Suppressor macrophage (primary cell): Measurements from ENCODE around the gene GRM2.

Experiments used
- DNase-seq, 4 experiments: peaks; one replicate each; pipeline ENCODE4 v3.0.0-alpha.2; 2020 to 2022
- total RNA-seq, 17 experiments: gene quantifications; one replicate each; lab custom pipeline; 2026; ENCODE audit warnings: mixed read lengths in 6 of 17, inconsistent platforms in 3 of 17; lab: John Stamatoyannopoulos, UW

Gene GRM2
- total RNA-seq = 0 to 4.3 (median 0.06) reads per million in 17 experiments

DNA sequence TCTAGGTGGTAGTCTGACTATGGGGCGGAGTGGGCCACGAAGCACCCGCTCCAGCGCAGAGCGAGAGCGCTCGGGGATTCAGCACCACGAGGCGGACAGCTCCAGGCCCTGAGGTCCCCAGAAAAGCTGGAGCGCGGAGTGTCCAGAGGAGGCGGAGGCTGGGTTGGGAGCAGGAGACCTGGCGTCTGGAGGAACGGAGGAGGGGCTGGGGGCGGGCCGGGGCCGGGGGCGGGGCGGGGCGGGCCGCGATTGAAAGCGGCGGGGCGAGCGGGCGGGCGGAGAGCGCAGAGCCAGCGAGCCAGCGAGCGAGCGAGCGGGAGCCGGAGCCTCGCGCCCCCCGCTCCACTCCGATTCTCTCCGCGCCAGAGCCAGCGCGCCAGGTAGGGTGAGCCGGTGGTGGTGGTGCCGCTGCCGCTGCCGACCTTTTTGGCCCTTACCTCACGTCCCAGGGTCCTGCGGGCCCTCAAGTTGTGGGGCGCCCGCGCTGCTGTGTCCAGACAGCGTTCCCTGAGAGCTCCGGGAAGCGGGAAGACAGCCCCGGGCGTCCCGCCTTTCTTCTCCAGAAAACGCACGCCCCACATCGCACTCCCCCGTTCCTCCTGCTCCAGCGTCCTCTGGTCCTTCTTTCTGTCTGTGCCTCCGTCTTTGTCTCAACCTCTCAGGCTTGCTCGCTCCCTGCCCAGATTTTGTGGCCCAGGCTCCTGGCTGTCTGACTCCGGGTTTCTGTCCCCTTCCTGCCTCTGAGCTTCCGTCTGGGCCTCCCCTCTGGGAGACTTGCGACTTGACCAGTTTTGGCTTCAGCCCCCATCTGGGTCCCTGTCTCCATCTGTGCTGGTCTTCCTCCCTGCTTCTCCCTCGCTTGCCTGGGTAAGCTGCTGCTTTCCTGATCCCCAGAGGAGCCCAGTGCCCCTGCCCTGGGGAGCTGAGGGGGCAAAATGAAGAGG lies at the start of gene GRM2:
Gene GRM2, plus strand, starts transcription at position 281 of the 944 bp plus-strand sequence. CDS start 1,916 bp downstream, outside the sequence.
- DNase-seq = peak; percentile 24 to 70 (median 44)

DNA sequence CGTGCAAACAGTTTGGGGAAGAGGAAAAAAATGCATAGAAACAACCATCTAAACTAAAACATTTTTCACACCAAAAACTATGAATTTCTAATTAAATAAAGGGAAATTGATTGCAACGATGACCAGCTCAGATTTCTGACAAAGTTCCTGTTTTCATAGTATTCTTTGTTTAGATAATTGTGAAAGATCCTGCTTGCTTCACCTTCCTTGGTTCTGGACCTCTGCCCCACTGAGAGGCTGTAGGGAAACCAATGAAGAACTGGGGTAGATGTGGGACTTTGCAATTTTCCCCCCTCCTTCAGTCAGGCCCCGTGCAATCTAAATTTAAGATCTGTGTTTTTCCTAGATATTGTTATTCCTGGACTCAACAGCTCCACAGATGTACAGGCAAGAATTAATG lies 49.6 kb upstream of the GRM2 start:
- peak; percentile 23 to 73 (median 65) for DNase-seq

DNA sequence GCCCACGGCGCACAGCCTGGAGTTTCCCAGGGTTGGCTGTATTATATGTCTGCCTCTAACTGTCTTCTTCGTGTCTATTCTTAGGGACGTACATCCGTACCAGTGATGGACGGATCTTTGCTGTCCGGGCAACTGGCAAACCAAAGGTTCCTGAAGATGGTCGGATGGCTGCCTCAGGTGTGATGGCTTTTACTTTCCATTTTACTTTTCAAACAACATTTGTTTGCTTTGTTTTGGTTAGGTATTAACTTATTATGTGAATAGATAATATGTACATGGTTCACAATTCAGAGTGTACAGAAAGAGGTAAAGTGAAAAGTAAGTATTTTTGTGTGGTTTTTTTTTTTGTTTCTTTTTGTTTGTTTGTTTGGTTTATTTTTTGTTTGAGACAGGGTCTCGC lies 46.9 kb upstream of the GRM2 start:
- no peak for DNase-seq

DNA sequence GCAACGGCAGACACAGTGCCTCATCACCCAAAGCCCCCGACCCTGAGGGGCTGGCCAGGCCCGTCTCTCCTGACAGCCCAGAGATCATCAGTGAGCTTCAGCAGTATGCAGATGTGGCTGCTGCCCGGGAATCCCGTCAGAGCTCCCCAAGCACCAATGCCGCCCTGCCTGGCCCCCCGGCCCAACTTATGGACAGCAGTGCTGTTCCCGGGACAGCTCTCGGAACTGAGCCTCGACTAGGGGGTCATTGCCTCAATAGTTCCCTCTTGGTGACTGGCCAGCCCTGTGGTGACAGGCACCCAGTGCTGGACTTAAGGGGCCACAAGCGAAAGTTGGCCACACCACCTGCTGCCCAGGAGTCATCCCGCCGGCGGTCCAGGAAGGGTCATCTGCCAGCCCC lies 44.4 kb upstream of the GRM2 start:
- DNase-seq = no peak

DNA sequence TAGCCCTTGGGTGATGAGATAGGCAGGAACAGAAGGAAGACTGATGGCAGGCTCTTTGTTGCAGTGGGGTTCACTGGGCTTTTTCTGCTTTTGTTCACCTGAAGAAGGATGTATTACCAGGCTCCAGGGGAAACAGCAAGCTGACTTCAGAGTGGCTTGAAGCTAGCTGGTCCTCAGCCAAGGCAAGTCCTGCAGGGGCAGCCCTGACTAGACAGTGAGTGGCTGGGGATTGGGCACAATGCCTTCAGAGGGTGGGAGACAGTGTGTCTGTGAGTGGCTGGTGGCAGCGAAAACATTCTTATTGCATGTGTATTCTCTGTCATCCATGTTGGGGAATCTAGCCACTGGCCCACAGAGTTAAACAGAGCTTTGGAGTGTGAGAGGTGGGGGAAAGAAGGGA lies 38.1 kb upstream of the GRM2 start:
- no peak for DNase-seq

DNA sequence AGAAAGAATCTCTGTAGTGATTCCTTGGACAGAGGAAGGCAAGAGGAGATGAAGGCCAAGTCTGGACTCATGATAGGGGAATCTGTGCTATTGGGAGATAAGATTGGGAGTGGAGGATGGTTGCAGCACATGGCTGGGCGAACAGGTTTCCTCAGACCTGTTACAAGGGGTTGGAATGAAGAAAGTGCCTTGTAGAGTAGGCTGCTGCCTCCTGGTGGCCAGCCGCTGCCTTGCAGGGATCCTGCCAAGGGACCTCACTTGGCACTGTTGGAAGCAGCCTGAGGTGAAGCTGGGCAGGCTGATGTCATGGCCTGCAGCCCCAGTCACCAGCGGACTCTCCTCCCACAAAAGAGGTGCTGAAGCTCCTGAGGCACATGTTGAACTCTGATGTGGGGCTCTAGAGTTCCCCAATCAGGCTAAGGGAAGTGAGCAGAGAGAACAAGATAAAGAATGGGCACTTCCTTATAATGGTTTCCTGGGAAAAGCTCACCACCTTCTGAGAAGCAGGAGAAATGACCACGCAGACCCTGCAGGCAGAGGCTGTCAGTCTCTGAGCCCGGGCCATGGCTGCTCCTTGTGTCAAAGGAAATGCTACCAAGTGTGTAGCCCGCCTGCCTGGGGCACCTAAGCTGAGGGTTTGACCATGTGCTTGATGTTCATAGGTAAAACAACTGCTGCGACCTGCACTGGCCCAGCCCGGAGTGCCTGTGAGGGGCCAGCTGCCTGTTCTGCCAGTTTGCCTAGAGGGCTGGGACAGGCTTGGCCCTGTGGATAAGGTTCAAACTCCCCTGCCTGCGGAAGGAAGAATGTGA lies 37.4 kb upstream of the GRM2 start:
- DNase-seq = peak; percentile 88 to 93 (median 90)

DNA sequence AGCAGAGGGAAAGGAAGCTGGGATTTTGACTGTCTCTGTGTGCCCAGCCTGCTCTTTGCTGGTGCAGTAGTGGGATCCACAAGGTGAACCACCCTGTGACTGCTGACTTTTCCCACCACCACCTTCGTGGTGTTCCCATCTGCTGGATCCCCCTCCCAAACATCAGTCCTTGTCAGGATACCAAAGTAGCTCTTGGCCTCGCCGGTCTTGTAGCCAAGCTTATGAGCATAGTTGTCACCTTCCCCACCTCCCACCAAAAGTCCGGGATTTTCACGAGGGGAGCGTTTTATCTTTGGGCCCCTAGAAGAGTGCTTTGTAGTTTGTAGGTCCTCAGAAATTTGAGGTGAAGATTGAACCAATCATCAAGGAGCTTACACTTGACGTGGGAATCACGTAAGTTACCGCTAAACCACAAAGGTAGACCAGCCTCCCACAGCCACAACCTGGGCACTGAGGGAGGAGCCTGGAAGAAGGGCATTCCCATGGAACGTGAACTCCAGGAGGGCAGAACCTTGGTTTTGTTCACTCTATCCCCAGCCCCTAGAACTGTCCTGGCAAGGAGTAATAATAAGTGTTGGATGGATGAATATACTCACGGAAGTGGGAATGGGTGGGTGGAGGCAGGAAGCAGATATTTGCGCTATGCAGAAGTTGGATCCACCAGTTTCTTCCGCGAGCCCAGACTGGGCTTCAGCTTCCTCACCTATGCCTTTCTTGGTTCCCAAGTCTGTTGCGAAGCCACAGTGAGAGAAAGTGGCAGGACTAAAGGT lies 36.6 kb upstream of the GRM2 start:
- DNase-seq = peak; percentile 21 to 61 (median 55)

DNA sequence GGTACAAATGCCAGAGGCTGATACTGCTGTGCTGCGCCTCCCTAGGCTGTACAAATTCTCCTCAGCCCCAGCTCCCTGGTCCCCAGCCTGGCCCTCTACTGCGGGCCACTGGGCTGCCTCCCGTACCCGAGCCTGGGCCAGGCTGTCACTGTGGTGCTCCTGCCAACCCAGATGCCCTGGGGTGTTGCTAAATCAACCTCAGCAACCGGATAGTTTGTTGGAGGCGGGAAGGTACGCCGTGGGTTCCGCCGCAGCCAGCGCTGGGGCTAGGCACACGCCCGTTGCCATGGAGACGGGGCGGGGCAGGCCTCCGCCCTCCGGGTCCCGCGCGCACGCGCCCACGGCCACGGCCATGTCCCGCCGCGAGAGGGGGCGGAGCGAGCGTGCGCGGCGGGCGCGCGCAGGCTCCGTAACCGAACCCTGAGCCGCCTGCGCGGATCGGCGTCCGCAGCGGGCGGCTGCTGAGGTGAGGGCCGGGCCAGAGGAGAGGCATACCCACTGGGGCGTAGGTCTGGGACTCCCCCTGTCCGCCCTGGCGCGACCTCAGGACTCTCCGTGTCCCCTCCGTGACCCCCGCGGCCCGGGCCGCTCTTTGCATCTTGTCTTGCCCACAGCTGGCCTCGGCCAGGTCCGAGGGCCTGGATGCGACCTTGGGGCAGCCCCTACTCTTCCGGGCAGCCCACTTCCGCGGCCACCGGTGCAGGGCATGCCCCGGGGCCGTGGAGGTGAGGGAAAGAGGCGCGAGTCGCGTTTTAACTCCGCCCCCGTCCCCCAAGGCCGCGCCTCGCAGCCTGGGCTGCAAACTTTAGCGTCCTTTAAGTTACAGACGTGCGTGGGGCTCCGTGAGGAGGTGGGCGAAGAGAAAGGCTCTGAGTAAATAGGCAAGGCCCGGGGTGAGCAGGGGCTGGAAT lies 35.8 kb upstream of the GRM2 start, which contains the start of gene TEX264:
Gene TEX264, plus strand, starts transcription at position 430 of the 911 bp plus-strand sequence. CDS start 3,053 bp downstream, outside the sequence.
- peak; percentile 94 to 100 (median 98) for DNase-seq

DNA sequence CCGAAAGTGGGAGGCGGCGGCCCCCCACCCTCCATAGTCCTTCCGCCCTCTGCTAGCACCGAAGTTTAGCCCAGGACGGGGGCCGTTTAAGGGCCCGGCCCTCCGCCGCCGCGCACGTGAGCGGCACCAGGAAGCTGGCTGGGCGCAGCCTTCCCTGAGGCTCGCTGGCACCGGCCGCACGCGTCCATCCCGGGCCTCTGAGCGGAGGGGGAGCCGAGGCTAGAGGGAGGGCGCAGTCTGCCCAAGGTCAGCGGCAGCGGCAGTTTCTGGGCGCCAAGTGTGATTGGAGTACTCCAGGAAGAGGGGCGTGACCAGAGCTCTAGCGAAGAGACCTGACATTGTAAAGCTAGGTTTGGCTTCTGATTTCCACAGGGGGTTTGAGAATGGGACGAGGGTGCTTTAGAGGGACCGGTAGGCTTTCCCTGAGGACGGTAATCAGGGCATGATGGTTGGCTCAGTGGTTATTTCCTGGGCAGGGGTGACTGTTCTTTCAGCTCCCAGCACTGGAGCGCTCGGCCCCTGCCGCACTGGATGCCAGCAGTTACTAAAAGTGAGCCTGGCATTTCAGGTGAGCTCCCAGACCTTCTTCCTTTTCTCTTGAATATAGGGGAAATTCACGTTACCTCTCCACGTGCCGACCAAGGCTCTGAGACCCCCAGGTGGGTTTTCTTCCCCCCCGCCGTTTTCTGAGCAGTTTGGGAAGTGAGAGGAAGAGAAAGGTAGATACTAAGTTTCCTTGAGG lies 35.0 kb upstream of the GRM2 start:
- peak; percentile 78 to 89 (median 82) for DNase-seq

DNA sequence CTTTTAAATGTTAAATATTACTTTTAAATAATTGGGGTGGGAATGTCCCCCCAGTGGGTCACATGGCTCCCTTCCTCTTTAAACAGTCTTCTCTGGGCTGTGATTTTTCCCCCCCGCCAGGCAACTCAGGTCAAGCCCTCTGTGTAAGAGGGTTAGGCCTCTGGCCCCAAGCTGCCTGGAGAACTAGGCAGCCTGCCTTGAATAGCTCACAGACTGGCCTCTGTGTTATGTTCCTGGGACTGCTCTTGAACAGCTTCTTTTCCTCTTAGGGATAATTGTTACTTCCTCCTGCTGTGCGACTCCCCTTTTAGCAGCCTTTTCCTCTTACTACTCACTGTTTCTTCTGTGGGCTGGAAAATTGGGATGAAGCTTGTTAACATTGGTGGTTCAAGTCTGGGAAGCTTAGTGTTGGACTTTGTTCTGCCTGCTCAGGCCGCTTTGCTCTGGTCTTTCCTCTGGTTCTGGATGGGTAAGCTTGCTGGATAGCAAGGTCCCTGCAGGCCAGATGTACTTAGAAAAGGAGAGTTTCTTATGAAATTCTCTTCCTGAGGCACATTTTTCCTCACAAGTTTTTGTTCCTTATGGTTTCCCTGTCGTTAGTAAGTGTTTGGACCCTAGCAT lies 33.6 kb upstream of the GRM2 start:
- peak; percentile 19 to 44 (median 36) for DNase-seq

DNA sequence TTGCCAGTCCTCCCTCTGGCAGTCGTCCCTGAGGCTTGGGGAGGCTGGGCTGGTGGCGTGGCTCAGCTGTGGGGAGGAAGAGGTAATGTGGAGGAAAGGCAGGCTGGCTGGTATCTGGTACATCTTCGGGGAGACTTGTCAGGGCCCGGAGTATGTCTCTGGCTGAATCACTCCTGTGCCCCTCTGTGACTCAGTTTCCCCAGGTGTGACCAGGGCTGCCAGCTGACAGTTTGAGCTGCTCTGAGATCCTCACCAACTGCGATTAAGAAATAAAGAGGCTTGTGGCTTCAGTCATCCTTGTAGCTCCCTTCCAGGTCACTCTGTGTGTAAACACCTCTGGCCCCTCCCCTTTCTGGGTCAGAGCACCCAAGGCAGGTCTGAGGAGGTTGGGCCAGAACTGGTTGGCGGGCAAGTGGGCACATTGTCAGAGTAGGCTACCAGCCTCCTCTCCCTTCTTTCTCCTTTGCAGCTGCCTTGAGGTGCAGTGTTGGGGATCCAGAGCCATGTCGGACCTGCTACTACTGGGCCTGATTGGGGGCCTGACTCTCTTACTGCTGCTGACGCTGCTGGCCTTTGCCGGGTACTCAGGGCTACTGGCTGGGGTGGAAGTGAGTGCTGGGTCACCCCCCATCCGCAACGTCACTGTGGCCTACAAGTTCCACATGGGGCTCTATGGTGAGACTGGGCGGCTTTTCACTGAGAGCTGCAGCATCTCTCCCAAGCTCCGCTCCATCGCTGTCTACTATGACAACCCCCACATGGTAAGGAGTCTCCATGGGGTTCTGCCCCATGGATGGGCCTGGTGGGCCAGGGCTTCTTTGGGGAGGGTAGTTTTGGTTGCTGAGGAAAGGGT lies 32.8 kb upstream of the GRM2 start:
- no peak for DNase-seq

DNA sequence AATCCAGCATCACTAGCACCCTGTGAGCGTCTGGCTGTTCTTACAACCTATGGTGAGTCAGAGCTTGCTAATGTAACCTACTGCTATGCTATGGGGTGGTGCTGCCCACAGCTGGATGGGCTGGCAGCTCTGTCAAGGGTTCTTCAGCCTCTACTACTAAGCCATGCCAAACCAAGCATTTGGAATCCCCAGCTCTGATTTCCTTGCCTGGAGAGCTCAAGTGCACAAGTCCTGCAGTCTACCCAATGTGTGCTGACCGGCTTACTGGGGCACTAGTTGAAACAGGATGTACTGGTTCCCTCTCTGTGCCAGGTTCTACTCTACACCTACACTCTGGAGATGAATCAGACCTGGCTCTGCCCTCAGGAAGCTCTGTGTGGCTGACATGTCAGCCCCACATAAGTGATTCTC lies 31.7 kb upstream of the GRM2 start:
- no peak for DNase-seq

DNA sequence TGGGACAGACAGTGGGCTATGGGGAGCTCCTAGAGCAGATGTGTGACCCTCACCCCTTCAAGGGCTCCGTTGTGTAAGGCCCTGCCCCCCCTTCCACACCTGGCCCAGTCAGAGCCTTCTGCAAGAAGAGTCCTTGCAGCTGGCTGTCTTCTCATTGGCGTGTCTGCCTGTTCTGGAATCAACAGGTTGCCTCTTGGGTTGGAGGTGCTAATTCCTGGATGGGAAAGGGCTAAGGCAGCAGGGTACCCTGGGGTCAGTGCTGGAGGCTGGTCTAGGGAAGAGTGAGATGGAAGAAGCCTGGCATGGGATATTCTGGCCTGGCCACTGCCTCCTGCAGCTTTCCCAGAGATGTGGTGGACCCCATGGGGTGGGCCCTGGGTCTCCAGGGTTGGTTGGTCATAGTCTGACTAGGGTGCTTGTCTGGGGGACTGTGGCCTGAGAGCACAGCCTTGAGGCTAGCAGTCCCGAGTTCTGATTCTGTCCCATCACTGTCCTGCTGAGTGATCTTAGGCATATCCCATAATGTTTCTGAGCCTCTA lies 30.7 kb upstream of the GRM2 start:
- no peak for DNase-seq

DNA sequence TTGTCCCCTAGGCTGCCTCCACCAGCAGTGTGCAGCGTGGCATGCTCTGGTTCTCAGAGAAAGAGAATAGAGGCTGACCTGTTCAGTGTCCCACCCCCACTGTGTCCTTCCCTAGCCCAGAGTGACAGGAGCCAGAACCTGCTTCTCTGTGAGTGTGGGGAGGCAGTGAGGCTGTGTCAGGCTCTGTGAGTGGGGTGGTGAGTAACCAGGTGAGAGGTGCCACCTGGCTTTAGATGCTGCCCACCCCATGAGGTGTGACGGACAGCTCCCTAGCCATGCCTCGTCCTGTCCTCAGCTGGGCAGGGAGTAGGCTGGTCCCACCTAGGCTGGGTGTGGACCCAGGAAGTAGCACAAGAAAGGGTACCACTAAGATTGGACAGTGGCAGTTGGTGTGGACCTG lies 29.5 kb upstream of the GRM2 start:
- DNase-seq = no peak

DNA sequence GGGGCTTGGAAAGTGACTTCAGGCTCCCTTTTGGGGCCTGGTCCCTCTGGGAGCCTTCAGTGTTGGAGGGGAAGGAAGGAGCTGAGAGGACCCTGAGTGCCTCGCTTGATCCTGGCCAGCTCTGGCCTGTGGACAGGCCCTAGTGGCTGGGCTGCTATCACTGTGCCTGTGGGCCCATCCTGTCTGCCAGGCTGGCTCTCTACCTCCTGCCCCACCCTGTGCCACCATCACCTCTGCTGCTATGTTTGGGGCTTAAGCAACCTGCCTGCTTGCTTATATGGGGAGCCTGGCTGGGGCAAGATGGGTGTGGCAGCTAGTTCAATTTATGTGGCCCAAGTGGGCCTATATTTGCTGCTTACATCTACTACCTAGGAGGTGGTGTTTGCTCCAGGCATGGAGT lies 28.7 kb upstream of the GRM2 start:
- DNase-seq = no peak

DNA sequence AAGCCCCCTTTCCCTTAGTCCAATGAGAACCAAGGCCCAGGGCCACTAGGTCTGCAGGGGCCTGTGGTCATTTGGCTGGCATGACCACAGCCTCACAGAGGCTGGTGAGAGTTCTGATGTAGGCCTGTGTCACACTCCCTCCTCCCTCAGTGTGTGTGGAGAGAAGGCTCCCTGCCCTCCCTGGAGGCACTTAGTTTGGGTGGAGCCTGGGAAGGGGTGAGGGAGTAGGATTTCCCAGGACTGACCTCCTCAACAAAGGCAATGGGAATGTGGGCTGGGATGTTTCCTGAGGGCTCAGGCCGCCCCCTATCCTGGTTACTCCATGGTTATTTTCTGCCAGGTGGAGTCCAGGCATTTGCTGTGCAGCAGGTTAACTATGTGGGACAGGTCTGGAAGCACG lies 28.2 kb upstream of the GRM2 start:
- DNase-seq = no peak

DNA sequence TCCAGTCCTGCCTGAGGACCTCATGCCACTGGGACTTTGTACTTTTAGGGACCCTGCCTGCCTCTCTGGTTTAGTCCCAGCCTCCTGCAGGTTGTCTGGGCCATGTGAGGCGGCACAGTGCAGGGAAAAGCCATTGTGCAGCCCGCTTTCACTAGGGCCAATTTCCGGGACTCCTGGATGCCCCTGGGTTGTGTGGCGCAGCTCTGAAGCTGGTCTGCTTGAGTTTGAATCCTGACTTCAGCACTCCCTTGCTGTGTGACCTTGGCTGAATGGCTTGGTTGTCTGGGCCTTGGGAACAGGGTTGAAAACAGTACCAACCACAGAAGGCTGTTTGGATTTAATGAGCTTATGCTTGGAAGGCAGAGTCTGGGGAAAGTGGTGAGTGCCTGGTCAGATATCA lies 27.6 kb upstream of the GRM2 start:
- DNase-seq = no peak

DNA sequence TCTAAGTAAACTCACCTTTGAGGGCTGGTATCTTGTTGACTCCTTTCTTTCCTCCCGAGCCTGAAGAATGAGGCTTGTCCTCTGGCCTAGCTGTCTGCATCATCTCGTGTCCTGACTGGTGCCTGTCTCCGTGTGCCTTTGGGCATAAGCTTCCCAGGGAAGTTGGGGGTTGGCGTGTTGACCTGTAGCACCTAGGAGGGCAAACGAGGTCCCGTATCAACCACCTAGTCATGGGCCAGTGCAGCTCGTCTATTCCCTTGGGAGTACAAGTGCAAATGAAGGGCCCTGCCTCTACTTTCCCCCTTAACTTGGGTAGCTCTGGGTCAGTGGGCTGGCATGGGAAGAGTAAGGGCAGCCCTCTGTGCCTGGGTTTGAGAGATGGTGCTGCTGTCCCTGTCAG lies 27.1 kb upstream of the GRM2 start:
- DNase-seq = no peak

DNA sequence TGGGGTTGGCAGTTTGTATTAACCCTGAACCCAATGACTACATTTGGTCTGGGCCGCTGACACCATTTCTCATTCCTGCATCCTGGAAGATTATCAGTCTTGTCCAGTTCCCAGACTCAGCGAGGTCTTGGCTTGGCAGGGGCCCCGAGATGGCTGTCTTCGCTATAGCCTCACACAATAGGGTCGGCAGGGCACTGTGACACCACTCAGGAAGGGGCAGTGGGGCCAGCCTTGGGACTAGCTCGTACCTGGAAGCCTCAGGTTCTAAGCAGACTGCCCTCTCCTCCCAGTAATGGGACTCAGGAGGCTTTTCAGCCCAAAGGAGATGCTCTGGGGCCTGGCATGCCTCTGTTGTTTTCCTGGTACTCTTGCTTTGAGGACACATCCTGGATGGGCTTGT lies 26.7 kb upstream of the GRM2 start:
- no peak for DNase-seq
